ENCODE measurements around the gene CEP290.

The CEP290 gene

DNA sequence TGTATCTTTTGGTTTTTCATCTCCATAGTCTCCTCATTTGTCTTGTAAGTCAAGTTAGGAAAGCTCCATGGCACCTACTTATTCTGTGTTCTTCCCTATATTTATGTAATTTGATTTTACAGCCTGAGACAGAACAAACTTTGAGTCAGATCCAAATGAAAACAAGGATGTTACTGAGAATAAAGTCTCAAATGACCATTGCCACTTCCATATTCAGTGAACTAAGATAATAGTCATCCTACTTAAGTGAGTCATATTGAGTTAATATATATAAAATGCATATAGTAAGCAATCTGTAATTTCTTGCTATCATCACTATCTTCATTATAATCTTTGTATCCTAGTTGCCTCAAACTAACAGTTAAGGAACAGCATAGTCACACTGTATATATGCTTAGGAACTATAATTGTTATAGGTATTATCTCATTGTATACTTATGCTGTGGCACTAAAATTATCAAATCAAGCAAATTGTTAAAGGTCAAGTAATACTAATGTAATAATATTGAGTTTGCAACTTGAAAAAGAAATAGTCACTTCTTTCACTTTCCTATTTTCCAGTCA lies 31.0 kb upstream of the CEP290 start:
- Histone ChIP-seq H3K27me3 (ENCODE audit: insufficient read depth, poor library complexity, severe bottlenecking) (no peaks in the 10 kb centered on the region), H3K27ac (ENCODE audit: poor library complexity, severe bottlenecking) (peak overlapping the region; percentile 18), H3K36me3 (ENCODE audit: low read depth) (peaks cover 43% of the 10 kb centered on the region), H3K9me3 (ENCODE audit: severe bottlenecking) (no peaks in the 10 kb centered on the region), H3K4me3 (ENCODE audit: severe bottlenecking) (no peak overlapping the region), H3K4me1 (ENCODE audit: insufficient read depth, poor library complexity, severe bottlenecking) (peaks cover 13% of the 10 kb centered on the region)
- ATAC-seq (ENCODE audit: low read depth) (peak; percentile 80), DNase-seq (ENCODE audit: low spot score) (no peak)
- TF ChIP-seq, protein P1, sequence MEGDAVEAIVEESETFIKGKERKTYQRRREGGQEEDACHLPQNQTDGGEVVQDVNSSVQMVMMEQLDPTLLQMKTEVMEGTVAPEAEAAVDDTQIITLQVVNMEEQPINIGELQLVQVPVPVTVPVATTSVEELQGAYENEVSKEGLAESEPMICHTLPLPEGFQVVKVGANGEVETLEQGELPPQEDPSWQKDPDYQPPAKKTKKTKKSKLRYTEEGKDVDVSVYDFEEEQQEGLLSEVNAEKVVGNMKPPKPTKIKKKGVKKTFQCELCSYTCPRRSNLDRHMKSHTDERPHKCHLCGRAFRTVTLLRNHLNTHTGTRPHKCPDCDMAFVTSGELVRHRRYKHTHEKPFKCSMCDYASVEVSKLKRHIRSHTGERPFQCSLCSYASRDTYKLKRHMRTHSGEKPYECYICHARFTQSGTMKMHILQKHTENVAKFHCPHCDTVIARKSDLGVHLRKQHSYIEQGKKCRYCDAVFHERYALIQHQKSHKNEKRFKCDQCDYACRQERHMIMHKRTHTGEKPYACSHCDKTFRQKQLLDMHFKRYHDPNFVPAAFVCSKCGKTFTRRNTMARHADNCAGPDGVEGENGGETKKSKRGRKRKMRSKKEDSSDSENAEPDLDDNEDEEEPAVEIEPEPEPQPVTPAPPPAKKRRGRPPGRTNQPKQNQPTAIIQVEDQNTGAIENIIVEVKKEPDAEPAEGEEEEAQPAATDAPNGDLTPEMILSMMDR (IDR thresholded peaks at IDR 0.05; ENCODE audit: poor library complexity, severe bottlenecking), result no peak

- Histone ChIP-seq H3K4me1 (ENCODE audit: insufficient read depth, poor library complexity, severe bottlenecking) (peaks cover 4% of the 10 kb centered on the region), H3K27me3 (ENCODE audit: insufficient read depth, poor library complexity, severe bottlenecking) (no peaks in the 10 kb centered on the region), H3K27ac (ENCODE audit: poor library complexity, severe bottlenecking) (no peak overlapping the region), H3K36me3 (ENCODE audit: low read depth) (peaks cover 41% of the 10 kb centered on the region), H3K4me3 (ENCODE audit: severe bottlenecking) (no peak overlapping the region), H3K9me3 (ENCODE audit: severe bottlenecking) (no peaks in the 10 kb centered on the region)
- no peak for ATAC-seq (ENCODE audit: low read depth)
- no peak for DNase-seq (ENCODE audit: low spot score)
- TF ChIP-seq, protein P1 (IDR thresholded peaks at IDR 0.05; ENCODE audit: poor library complexity, severe bottlenecking), result no peak
These were observed 25.5 kb upstream of the CEP290 start for GRCh38 chr12:88167384-88167783.

- DNase-seq (ENCODE audit: low spot score) (no peak), ATAC-seq (ENCODE audit: low read depth) (no peak)
- Histone ChIP-seq H3K4me3 (ENCODE audit: severe bottlenecking) (no peak overlapping the region), H3K4me1 (ENCODE audit: insufficient read depth, poor library complexity, severe bottlenecking) (no peaks in the 10 kb centered on the region), H3K27me3 (ENCODE audit: insufficient read depth, poor library complexity, severe bottlenecking) (no peaks in the 10 kb centered on the region), H3K36me3 (ENCODE audit: low read depth) (peaks cover 51% of the 10 kb centered on the region), H3K27ac (ENCODE audit: poor library complexity, severe bottlenecking) (no peak overlapping the region), H3K9me3 (ENCODE audit: severe bottlenecking) (no peaks in the 10 kb centered on the region)
- TF ChIP-seq, protein P1 (IDR thresholded peaks at IDR 0.05; ENCODE audit: poor library complexity, severe bottlenecking), result no peak
These were observed 24.3 kb upstream of the CEP290 start for GRCh38 chr12:88166179-88166578.

DNA sequence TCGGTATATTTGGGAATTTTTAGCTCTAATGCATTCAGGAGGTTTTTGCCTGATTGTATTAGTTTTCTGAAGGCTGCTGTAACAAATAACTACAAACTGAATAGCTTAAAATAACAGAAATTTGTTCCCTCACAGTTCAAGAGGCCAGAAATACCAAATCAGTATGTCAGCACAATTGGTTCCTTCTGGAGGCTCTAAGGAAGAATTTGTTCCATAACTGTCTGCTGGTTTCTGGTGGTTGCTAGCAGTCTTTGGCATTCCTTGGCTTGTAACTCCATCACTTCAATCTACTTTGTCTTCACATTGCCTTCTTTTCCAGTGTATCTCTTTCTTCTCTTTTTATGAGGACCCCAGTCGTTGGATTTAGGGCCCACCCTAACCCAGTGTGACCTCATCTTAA lies 21.5 kb upstream of the CEP290 start:
- Histone ChIP-seq H3K27ac (ENCODE audit: poor library complexity, severe bottlenecking) (no peak overlapping the region), H3K27me3 (ENCODE audit: insufficient read depth, poor library complexity, severe bottlenecking) (no peaks in the 10 kb centered on the region), H3K9me3 (ENCODE audit: severe bottlenecking) (no peaks in the 10 kb centered on the region), H3K4me1 (ENCODE audit: insufficient read depth, poor library complexity, severe bottlenecking) (no peaks in the 10 kb centered on the region), H3K36me3 (ENCODE audit: low read depth) (peaks cover 65% of the 10 kb centered on the region), H3K4me3 (ENCODE audit: severe bottlenecking) (no peak overlapping the region)
- ATAC-seq (ENCODE audit: low read depth) (no peak), DNase-seq (ENCODE audit: low spot score) (no peak)
- TF ChIP-seq, protein P1 (IDR thresholded peaks at IDR 0.05; ENCODE audit: poor library complexity, severe bottlenecking), result no peak

DNA sequence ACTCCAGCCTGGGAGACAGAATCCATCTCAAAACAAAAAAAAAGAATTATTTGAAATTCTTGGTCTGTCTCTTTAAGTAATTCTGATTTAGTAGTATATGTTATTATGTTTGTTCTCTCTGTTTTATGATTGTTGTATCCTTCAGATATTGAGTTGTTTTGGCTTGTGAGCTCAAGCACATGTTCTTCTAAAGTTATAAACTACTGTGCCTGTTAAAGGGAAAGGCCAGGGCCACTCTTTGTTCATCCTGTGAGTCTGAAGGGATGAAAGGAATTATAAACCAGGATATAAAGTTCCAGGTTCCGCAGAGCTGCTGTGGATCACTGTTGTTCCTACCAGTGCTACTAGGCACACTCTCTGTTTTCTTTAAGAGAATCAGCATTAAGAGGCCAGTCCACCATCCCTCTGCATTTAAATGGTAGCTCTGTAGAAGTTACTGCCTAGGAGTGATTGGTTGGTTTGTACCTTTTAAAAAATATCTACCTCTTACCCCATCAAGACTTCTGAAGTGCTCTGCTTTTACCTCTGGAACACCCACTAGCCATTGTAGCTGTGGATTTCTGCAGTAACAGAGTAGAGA lies 14.3 kb upstream of the CEP290 start:
- Histone ChIP-seq H3K9me3 (ENCODE audit: severe bottlenecking) (no peaks in the 10 kb centered on the region), H3K27ac (ENCODE audit: poor library complexity, severe bottlenecking) (no peak overlapping the region), H3K36me3 (ENCODE audit: low read depth) (peaks cover 33% of the 10 kb centered on the region), H3K27me3 (ENCODE audit: insufficient read depth, poor library complexity, severe bottlenecking) (no peaks in the 10 kb centered on the region), H3K4me1 (ENCODE audit: insufficient read depth, poor library complexity, severe bottlenecking) (no peaks in the 10 kb centered on the region), H3K4me3 (ENCODE audit: severe bottlenecking) (no peak overlapping the region)
- DNase-seq (ENCODE audit: low spot score) (no peak), ATAC-seq (ENCODE audit: low read depth) (no peak)
- TF ChIP-seq, protein P1 (IDR thresholded peaks at IDR 0.05; ENCODE audit: poor library complexity, severe bottlenecking), result no peak

Measured in RWPE2 (cell line).